ENCODE data around the gene USP11. TPM values are rescaled to one million over a fixed set of nuclear protein-coding genes. Genes with fewer than 3 reads are reported as not detected.

Gene USP11
- total RNA-seq, 1 experiment from 2014 or later = 62.0 TPM

DNA sequence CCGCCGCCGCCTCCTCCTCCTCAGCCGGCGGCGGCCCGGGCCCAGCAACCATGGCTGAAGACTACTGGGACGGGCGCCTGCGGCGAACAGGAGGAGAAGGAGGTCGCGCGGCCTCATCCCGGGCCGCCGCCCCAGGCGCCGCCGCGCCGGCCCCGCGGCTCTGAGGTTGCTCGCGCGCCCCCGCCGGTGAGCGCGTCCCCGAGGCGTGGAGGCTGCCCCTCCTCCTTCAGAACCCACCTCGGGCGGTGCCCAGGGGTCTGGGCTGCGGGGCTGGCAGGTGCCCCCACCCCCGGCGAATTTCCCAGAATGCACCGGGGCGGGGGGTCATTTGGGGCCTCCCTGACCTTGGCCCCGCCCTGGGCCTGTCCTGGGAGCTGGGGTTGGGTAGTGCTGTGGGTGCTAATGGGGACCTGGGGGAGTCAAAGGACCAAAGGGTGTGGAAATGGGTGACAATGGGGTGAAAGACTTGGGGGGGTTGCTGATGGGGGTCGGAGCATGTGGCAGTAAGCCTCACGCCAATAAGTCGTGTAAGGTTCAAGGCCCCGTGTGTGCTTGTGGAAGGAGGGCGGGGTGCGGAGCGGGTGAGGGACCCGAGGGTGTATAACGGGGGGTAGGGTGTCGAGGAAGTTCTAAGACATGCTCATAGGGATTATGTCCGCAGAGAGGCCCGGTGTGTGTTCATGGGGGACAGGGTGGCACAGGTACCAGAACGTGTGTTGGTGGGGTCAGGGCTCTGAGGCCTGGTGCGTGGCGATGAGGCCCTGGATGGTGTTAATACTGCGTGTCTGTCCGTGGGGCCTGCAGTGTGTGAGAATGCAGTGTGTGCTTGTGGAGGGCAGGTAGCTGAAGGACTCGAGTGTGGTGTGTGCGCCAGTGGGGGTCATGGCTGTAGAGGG, 13.6 kb upstream of the USP11 start:
- H4K20me1 ChIP-seq (ENCODE audit: insufficient read depth) = no peaks in the 10 kb centered on the region
- intact Hi-C loops (cut with micrococcal nuclease) = loop anchor here (2.0 to 5.0 kb wide), 2 partner anchors 14 to 93 kb away; partner anchors contain the start of gene USP11
- DNase-seq (ENCODE audit: low read depth, low spot score) (no peak), ATAC-seq (0 out of 2 replicates have a peak, but pooled peaks have one; percentile 4)
- no TSS peak for BruUV-seq (replicated peaks)
- peaks cover 45% of the 10 kb centered on the region for H3K79me2 ChIP-seq (ENCODE audit: insufficient read depth, low read length)
- ChIA-PET CTCF (no interaction called here), RAD21 (ENCODE audit: low non-redundant PET in 1 of 2, low total read pairs in 2 of 2, uncharacterized antibody in 2 of 2, unreplicated experiment in 2 of 2) (interaction anchor here in 1 of 2 experiments (0.6 kb wide), 1 partner anchor 93 kb away, joined by 6 read pairs; no protein-coding TSS in a partner anchor), POLR2A (no interaction called here)
- H3K27me3 ChIP-seq (ENCODE audit: insufficient read depth, low read length) = no peaks in the 10 kb centered on the region
- H3K9me3 ChIP-seq (ENCODE audit: control insufficient read depth in 1 of 2, insufficient read depth in 1 of 2, low read depth in 1 of 2, low read length in 2 of 2) = no peaks in the 10 kb centered on the region
- H3K36me3 ChIP-seq (ENCODE audit: control insufficient read depth in 1 of 2, insufficient read depth in 2 of 2, low read length in 2 of 2) = peaks cover 0 to 10% of the 10 kb centered on the region in 2 experiments; a peak in 2 of 4 replicates
- H3K4me1 ChIP-seq (ENCODE audit: control insufficient read depth in 1 of 2, insufficient read depth in 2 of 2, low read length in 2 of 2) = peaks cover 6 to 20% of the 10 kb centered on the region in 2 experiments; a peak in 3 of 4 replicates
- no peaks in the 10 kb centered on the region for H3K9me2 ChIP-seq (ENCODE audit: insufficient read depth)
- H3K27ac ChIP-seq (ENCODE audit: low read depth, low read length) = peak overlapping the region; percentile 95
- peak overlapping the region; percentile 85 for H3K4me2 ChIP-seq (ENCODE audit: low read length)
- no peak overlapping the region for H2AFZ ChIP-seq (ENCODE audit: low read depth, low read length, poor library complexity, severe bottlenecking)
- peak overlapping the region; percentile 73 to 82 for H3K4me3 ChIP-seq (replicated peaks in 1 of 2; ENCODE audit: low read depth in 1 of 2, low read length in 2 of 2)
- H3K9ac ChIP-seq (ENCODE audit: low read length) = peak overlapping the region; percentile 93
- peak; percentile 0 for TF ChIP-seq POLR2A (IDR thresholded peaks at IDR 0.05; ENCODE audit: borderline replicate concordance, extremely low read depth, insufficient read depth, insufficient read length)
- TF ChIP-seq SIN3A (IDR thresholded peaks at IDR 0.05; ENCODE audit: low read depth) = no peak
- peak; percentile 50 for TF ChIP-seq ZFX (IDR thresholded peaks at IDR 0.05)
- no peak for TF ChIP-seq SRF (IDR thresholded peaks at IDR 0.05; ENCODE audit: low read depth)
- TF ChIP-seq, protein P1, sequence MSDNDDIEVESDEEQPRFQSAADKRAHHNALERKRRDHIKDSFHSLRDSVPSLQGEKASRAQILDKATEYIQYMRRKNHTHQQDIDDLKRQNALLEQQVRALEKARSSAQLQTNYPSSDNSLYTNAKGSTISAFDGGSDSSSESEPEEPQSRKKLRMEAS (IDR thresholded peaks at IDR 0.05) = no peak
- TF ChIP-seq, protein P2, sequence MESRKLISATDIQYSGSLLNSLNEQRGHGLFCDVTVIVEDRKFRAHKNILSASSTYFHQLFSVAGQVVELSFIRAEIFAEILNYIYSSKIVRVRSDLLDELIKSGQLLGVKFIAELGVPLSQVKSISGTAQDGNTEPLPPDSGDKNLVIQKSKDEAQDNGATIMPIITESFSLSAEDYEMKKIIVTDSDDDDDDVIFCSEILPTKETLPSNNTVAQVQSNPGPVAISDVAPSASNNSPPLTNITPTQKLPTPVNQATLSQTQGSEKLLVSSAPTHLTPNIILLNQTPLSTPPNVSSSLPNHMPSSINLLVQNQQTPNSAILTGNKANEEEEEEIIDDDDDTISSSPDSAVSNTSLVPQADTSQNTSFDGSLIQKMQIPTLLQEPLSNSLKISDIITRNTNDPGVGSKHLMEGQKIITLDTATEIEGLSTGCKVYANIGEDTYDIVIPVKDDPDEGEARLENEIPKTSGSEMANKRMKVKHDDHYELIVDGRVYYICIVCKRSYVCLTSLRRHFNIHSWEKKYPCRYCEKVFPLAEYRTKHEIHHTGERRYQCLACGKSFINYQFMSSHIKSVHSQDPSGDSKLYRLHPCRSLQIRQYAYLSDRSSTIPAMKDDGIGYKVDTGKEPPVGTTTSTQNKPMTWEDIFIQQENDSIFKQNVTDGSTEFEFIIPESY (IDR thresholded peaks at IDR 0.05; ENCODE audit: extremely low read depth, insufficient replicate concordance, low read length) = no peak
- TF ChIP-seq YY1 (IDR thresholded peaks at IDR 0.05; ENCODE audit: extremely low read depth, insufficient replicate concordance, low read depth, low read length) = no peak
- no peak for TF ChIP-seq JUND (IDR thresholded peaks at IDR 0.05)
